ENCODE results near the gene RAD51B.

RAD51B gene

DNA sequence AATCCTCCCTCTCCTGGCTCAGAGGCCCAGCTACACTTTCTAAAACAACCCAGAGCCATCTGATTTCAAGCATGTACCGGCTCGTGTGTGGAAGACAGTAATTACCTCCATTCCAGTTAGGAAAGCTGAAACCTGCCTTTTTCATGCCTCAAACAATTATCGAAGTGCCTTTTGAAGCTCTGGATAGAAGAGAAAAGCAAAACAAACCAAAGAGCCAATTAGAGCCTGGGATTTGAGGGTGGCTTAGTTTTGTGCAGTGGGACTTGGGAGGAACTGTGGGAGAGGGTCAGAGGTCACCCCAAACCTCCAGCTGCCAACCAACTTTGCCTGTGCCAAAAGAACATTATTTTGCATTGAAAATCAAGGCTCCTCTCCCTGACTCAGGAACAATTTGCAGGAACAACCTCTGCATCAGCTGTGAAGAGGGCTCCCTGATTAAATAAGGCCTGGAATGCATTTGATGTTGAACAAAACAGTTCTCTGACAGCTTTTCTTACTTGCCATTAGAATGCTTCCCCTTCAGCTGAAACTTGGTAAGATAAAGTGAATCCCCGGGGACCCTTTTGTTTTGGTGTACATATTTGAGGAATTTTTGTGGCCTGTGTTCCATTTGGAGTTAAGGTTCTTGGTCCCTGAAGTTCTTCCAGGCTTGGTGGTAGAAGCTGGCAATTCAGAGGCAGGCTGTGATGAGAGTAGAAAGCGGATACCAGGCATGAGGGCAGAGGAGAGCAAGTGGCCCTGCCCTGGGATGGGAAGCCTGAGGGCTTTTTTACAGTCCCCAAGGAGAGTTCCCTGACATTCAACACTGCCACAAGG is 703.1 kb downstream of the RAD51B start:
- DNase-seq, result no peak

GRCh38 chr14:68523326-68523610 is 703.7 kb downstream of the RAD51B start:
- DNase-seq, result no peak

DNA sequence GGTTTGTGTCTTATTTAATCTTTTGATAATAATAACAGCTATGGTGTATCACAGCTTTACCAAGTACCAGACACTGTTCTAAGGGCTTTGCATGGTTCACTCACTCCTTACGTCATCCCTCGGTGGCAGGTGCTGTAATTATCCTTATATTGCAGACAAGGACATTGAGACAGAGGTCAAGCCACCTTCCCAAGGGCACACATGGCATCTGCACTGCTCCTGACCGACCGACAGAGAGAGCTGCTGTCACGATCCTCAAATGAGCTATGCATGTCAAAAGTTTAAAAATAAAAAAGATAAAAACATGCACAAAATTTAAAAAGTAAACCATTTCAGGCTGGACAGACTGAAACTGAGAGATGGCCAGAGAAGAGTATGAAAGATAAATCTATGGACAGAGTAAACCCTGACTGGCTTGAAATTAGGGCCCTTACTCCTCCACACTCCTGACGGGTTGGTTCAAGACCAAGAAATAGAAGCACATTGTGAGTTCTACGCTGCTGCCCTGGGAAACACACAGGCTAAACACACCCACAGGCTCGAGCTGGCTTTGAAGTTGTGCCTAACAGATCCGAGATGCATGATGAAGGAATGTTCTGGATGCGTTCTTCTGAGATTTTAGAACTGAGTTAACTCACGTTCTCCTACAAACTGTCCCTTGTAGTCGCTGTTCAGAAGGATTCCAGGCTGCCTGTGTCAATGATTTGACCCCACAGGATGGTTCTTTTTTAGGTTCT is 704.6 kb downstream of the RAD51B start:
- DNase-seq, result no peak

- DNase-seq, result no peak
These were observed 705.9 kb downstream of the RAD51B start for GRCh38 chr14:68525516-68525915.

DNA sequence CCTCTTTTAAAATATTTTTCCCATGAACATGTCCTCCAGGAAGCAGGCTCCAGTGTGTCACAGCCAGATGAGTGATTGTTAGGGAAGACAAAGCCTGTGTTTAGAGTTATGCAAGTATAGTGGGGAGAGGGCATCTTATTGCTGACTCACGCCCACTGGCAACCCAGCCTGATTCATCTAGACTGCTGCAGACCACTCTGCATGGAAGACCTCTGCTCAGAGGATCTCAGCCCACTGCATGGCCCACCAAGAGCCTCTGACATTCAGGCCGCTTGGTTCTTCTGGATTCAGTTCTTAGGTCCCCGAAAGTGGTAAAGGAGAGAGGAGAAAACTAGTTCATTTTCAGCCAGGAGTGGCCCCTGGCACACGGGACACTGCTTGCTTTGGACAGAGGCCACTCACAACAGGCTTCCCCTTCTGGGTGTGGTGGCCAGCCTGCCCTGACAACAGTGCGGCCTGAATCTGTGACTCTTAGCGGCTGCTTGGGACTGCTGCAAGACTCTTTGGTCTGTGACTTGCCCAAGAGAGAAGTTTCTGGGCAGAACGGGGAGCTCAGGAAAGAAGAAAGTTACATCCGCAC is 707.0 kb downstream of the RAD51B start:
- DNase-seq, result no peak

DNA sequence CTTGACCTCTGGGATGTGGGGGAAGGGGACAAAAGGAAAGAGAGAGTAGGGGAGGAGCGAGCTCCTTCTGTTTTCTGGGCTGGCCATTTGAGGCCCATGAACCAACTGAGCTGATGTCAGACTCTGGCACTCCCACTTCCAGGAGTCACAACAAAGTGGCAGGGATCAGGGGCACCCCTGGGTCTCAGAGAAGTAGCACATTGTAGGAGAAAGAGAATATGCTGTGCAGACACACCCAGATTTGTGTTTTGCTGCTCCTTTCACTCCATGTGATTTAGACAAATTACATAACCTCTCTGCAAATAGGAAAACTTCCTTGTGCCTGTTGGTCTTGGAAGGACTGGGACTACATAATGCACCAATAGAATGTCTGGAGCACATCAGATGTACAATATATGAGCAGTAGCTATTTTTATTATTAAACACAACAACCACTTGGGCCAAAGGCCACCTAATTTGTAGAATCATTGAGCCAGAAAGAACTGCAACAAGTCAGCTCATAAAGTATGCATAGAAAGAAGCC is 707.8 kb downstream of the RAD51B start:
- DNase-seq, result no peak

GRCh38 chr14:68528040-68528687 is 708.6 kb downstream of the RAD51B start:
- no peak for DNase-seq

GRCh38 chr14:68530443-68530842 is 710.9 kb downstream of the RAD51B start:
- no peak for DNase-seq

DNA sequence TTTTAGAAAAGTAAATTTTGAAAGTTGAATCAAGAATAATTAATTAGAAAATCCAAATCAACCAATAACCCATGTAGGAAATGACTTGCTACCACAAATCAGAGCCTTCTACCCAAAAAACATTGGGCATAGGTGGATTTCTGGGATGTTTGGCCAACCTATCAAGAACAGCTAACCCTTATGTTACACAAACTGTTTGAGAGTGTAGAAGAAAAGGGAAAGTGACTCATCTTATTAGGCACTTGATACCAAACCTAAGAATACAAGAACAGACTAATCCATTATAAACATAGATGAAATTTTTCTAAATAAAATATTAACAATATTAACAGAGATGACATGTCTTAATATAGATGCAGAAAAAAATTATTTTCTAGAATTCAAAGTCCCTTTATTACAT is 712.9 kb downstream of the RAD51B start:
- no peak for DNase-seq

DNA sequence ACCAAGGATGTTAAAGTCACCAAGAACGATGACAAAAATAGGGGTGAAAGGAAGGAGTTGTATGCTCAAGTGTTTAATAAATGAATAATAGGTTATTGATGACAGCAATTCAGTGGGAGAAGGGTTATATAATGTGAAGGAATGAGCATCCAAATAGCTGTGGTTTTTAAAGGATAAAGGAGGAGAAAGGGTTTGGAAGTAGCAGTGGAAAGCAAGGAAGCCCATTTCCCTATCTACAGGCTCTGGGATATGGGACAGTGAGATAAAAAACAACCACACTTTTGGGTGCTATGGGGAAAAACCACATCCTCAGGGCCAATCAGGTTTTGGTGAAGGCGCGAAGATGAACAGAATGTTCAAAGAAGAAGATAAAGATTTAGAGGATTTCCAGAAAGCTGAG is 714.7 kb downstream of the RAD51B start:
- no peak for DNase-seq

DNA sequence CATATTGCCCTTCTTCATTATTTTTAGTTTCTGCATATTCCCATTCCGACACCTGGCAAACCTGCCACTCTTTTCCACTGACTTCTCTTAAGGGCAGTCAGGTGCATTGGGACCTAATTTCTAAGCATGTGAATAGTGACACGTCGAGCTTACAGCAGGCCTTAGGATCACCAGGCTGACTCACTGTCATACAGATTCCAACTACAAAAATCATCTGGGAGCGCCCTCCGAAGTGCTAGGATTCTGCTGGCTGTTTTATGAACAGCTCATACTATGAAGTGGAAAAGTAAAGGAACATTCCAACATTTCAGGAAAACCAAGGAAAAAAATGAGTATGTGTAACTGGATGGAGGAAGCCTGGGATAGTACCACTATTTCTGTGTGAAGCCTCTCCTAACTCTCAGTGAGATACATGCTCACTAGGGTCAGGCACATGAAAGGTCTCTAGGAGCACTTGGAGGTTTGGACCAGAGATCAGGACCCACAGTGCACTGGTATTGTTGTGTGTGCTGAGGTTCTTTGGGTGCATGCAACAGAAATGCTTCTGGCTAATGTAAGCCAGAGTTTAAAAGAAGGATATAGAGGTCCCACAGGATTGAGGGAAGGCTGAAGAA is 715.9 kb downstream of the RAD51B start:
- no peak for DNase-seq

DNA sequence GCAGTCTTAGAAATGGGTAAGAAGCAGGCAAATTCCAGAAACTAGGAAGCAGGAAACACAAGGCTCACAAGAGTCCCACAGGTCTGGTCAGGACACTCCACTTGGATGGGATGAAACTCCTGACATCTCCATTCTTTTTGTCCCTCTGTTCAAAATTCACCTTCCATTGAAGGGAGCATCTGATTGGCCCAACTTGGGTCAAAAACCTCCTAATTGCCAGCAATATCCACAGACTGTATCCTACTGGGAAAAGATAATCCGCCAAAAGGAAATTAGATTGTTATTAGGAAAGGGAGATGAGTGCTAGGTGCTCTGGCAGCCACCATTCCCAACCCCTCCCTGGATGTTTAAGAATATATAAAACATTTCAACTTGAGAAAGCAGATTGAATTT is 716.4 kb downstream of the RAD51B start:
- no peak for DNase-seq

- no peak for DNase-seq
These were observed 719.1 kb downstream of the RAD51B start for GRCh38 chr14:68538639-68539038.

DNA sequence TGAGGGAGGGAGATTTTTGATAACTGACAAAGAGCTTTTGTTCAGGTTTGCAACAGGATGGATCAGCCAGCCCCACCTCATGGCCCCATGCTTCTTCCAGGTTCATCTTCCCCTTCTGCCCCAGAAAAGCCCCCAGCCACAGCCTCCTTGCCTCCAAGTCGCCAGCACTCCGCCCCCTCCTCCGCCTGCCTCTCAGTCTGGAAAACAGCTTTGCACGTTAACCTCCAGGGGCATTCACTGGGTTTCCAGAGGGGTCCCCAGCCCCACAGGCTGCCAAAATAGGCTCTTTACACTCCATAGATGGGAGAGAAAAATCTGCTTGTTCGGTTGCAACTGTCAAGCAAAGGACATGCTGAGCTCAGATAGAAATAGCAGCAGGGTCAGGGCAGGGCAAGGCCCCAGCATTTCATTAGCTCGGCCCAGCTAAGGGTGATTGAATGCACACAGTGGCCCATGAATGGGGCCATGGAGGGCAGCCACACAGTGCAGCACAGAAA is 719.7 kb downstream of the RAD51B start:
- no peak for DNase-seq

DNA sequence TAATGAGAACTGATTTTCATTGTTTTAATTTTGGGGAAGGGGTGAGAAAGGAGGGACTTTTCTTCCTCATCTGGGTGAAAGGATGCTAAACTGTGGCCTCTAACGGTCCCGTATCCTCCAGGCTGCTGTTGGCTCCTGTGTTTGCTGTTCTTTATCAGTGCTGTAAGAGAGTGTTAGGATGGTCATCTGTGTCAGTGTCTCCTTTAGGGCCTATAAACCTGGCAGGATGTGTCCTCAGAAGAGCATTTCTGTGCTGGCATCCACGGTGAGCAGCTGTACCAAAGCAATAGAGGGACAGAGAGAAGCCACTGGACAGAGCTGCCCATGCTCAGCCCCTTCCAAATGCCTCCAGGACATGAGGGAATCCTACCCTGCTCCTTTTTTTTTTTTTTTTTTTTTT is 720.2 kb downstream of the RAD51B start:
- no peak for DNase-seq

DNA sequence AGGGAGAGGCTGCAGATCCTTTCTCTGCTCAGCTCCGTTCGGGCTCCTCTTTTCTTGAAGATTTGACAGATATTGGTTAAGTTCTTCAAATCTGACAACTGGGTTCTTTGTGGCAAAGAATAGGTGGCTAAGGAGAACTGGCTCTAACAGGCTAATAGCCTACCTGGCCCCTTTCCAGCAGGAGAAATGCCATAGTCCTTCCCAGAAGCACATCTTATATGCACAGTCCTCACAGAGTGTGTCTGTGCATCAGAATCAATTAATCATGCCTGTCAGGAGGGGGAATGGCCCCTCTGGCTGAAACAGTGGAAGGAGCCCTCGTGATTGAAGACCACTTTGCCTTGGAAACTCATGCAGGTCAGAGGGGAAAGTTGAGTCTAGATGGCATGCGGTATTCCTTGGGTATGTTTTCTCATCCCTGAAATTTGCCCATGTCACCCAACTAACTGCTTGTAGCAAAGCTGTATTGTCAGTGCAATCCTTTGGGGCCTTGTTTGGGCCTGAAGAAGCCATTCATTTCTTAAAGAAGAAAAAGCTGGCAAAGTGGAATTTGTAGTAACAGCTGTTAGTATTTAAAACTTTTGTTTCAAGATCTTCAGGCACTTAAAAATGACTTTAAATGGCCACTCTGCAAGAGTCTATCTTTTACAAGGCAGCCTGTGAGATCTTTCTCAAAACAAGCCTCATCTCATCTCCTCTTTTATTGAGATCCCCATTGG is 721.8 kb downstream of the RAD51B start:
- DNase-seq, result no peak

- DNase-seq, result no peak
These were observed 722.8 kb downstream of the RAD51B start for GRCh38 chr14:68542346-68542745.

- no peak for DNase-seq
These were observed 723.9 kb downstream of the RAD51B start for GRCh38 chr14:68543516-68543915.

GRCh38 chr14:68544081-68544892 is 724.7 kb downstream of the RAD51B start:
- DNase-seq, result no peak

DNA sequence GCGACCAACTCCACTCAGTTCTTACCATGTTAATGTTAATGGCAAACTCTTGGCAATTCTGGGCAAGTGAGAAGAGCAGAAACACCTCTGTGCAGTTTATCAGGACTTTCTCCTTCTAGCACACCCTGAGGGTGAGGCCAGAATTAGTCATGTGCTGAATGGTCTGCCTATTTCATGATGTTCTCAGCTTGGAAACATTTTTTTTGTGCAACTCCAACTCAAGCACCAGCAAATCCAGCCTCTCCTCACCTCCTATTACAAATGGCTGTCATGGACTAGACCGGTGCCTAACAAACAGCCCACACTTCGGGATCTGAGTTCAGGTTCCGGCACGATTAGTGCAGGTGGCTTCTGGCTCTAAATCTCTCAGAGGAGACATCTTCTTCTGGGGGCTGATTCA is 727.3 kb downstream of the RAD51B start:
- DNase-seq, result no peak

All from CD4-positive, alpha-beta T cell treated with Interleukin-21 for 1 hour (primary cell).